Calu3 (cell line): ENCODE results near the gene RPS6KA2. TPM values are rescaled to one million over a fixed set of nuclear protein-coding genes. Genes with fewer than 3 reads are reported as not detected.

Source experiments
- BruUV-seq: library from RNA; stranded (reverse); fragments of 400-500 nt; replicated peaks from 2 replicates; lab custom pipeline; 2021; lab: Mats Ljungman, UMichigan
- CTCF ChIA-PET: fragments of 300-600 bp; sonication (Branson Sonifier 250); formaldehyde crosslinking; loops from one replicate; lab custom pipeline; 2022; ENCODE audit warnings: antibody characterized with exemption; lab: Charles Lee
- DNase-seq: peaks from one replicate; pipeline ENCODE4 v3.0.0; 2022
- H3K27ac Mint-ChIP-seq: one replicate; pipeline ENCODE4 v1.8.0; 2022; ENCODE audit warnings: mixed read lengths; ENCODE audit not compliant: unreplicated experiment
- H3K27me3 Mint-ChIP-seq: one replicate; pipeline ENCODE4 v1.8.0; 2022; ENCODE audit warnings: mixed read lengths; ENCODE audit not compliant: unreplicated experiment
- H3K36me3 Mint-ChIP-seq: one replicate; pipeline ENCODE4 v1.8.0; 2022; ENCODE audit warnings: mild to moderate bottlenecking, moderate library complexity, mixed read lengths; ENCODE audit not compliant: insufficient read depth, unreplicated experiment
- H3K4me1 Mint-ChIP-seq: one replicate; pipeline ENCODE4 v1.8.0; 2022; ENCODE audit warnings: mild to moderate bottlenecking, low read depth, mixed read lengths; ENCODE audit not compliant: unreplicated experiment
- H3K4me3 Mint-ChIP-seq: one replicate; pipeline ENCODE4 v1.8.0; 2022; ENCODE audit warnings: mild to moderate bottlenecking, low read depth, moderate library complexity, mixed read lengths; ENCODE audit not compliant: unreplicated experiment
- H3K9me3 Mint-ChIP-seq: one replicate; pipeline ENCODE4 v1.8.0; 2022; ENCODE audit warnings: low read depth, mixed read lengths; ENCODE audit not compliant: unreplicated experiment
- CTCF ChIP-seq: fragments of 200-600 bp; IDR thresholded peaks from one replicate; pipeline ENCODE4 v1.8.0; 2022; ENCODE audit warnings: antibody characterized with exemption; ENCODE audit not compliant: unreplicated experiment
- intact Hi-C: fragments of 100-400 bp; cut with micrococcal nuclease; formaldehyde crosslinking; loops from one replicate; pipeline ENCODE4 v1.10.0; 2022; ENCODE audit not compliant: unreplicated experiment
- total RNA-seq: library from RNA; stranded (reverse); gene quantifications from 2 replicates; pipeline ENCODE4 v1.2.3, GENCODE V29; 2022

RPS6KA2 gene
- total RNA-seq, 1 experiment from 2014 or later: 41.3 TPM

DNA sequence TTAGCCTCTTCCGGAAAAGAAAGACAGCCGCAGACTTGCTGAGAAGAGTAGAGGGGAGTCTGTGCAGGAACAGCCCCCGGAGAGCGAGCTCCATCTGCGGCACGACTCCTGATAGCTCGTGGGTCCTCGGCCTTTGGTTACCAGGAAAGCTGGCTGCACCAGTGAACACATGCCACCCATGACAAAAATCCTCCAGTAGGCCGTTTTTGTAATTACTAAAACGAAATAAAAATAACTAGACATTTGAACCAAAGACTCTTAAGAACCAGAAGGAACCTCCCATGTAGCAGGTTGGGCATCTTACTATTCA lies 82.8 kb downstream of the RPS6KA2 start:
- Mint-ChIP-seq H3K4me3 (no peak overlapping the region), H3K27ac (no peak overlapping the region), H3K4me1 (peaks cover 30% of the 10 kb centered on the region), H3K36me3 (peaks cover 11% of the 10 kb centered on the region), H3K9me3 (no peaks in the 10 kb centered on the region), H3K27me3 (no peaks in the 10 kb centered on the region)
- CTCF ChIA-PET: no interaction called here
- DNase-seq: no peak
- intact Hi-C loops: loop anchor here (5.0 kb wide), 1 partner anchor 83 kb away; the partner anchor contains the start of gene RPS6KA2
- no peak for TF ChIP-seq CTCF
- no TSS peak for BruUV-seq

GRCh38 chr6:166543603-166544295 lies 83.3 kb downstream of the RPS6KA2 start:
- H3K4me3 Mint-ChIP-seq: no peak overlapping the region
- DNase-seq: no peak
- no peak for TF ChIP-seq CTCF
- H3K27me3 Mint-ChIP-seq: no peaks in the 10 kb centered on the region
- intact Hi-C loops: loop anchor here (5.0 kb wide), 1 partner anchor 84 kb away; the partner anchor contains the start of gene RPS6KA2
- peaks cover 11% of the 10 kb centered on the region for H3K36me3 Mint-ChIP-seq
- no peaks in the 10 kb centered on the region for H3K9me3 Mint-ChIP-seq
- peaks cover 30% of the 10 kb centered on the region for H3K4me1 Mint-ChIP-seq
- no TSS peak for BruUV-seq
- CTCF ChIA-PET: no interaction called here
- H3K27ac Mint-ChIP-seq: no peak overlapping the region

GRCh38 chr6:166542580-166542912 lies 84.5 kb downstream of the RPS6KA2 start:
- peak; percentile 54 for DNase-seq
- Mint-ChIP-seq H3K27me3 (no peaks in the 10 kb centered on the region), H3K9me3 (no peaks in the 10 kb centered on the region), H3K4me3 (peak overlapping the region; percentile 69), H3K4me1 (peaks cover 30% of the 10 kb centered on the region), H3K27ac (peak overlapping the region; percentile 31), H3K36me3 (peaks cover 17% of the 10 kb centered on the region)
- intact Hi-C loops: loop anchor here (5.0 kb wide), 1 partner anchor 85 kb away; the partner anchor contains the start of gene RPS6KA2
- no peak for TF ChIP-seq CTCF
- CTCF ChIA-PET: interaction anchor here (1.1 to 1.5 kb wide), 3 partner anchors 14 to 195 kb away, joined by 3 to 5 read pairs (median 4); partner anchors contain the start of gene RPS6KA2
- BruUV-seq: no TSS peak

DNA sequence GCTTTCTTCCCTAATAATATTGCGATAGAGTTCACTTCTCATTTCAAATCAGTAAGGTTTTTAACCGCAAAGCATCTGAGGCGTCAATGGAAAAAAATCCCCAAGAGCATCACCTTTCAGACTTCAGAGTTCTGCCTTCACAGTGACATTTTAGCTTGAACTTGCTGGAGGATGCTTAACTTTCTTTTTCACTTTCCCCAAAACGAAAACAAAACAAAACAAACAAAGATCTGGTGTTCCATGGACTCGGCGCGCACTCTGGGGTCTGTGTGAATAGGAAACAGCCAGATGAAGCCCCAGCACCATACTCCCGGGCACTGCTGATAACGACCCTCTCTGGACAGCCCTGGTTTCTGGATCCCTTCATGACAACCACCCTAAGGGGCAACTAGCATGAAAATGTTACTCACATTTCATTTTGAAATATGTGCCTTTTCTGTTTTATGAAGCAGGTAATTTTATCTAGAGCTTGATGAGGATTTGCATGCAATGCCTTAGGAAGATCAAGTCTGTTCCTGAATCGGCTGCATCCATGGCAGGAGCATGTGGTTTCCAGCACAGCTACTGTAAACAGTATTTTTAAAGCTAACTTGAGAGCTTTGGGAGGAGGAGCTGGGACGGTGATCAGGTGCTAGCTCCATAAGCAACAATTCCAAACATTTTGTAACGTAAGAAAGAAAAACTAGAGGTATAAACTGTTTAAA lies 85.0 kb downstream of the RPS6KA2 start:
- BruUV-seq: no TSS peak
- Mint-ChIP-seq H3K4me3 (peak overlapping the region; percentile 69), H3K4me1 (peaks cover 30% of the 10 kb centered on the region), H3K27me3 (no peaks in the 10 kb centered on the region), H3K27ac (peak overlapping the region; percentile 31), H3K9me3 (no peaks in the 10 kb centered on the region), H3K36me3 (peaks cover 22% of the 10 kb centered on the region)
- no peak for TF ChIP-seq CTCF
- intact Hi-C loops: loop anchor here (1.0 to 5.0 kb wide), 2 partner anchors 85 to 136 kb away; partner anchors contain the start of gene RPS6KA2
- CTCF ChIA-PET: interaction anchor here (1.1 to 1.5 kb wide), 3 partner anchors 15 to 195 kb away, joined by 3 to 5 read pairs (median 4); partner anchors contain the start of gene RPS6KA2
- peak; percentile 15 for DNase-seq
